DND-41 (cell line): ENCODE results near the gene EPHB1.

ENCODE experiments used
- CTCF ChIP-seq: IDR thresholded peaks from 2 replicates; pipeline ENCODE4 v1.5.1; 2012; ENCODE audit warnings: borderline replicate concordance, low read length, moderate library complexity, mild to moderate bottlenecking; ENCODE audit not compliant: poor library complexity, severe bottlenecking; ENCODE audit errors: extremely low read depth
- EZH2 ChIP-seq: IDR thresholded peaks from 3 replicates; pipeline ENCODE4 v1.6.1; 2012; ENCODE audit warnings: borderline replicate concordance, low read depth, mild to moderate bottlenecking, moderate library complexity, low read length, inconsistent platforms; ENCODE audit not compliant: severe bottlenecking

DNA sequence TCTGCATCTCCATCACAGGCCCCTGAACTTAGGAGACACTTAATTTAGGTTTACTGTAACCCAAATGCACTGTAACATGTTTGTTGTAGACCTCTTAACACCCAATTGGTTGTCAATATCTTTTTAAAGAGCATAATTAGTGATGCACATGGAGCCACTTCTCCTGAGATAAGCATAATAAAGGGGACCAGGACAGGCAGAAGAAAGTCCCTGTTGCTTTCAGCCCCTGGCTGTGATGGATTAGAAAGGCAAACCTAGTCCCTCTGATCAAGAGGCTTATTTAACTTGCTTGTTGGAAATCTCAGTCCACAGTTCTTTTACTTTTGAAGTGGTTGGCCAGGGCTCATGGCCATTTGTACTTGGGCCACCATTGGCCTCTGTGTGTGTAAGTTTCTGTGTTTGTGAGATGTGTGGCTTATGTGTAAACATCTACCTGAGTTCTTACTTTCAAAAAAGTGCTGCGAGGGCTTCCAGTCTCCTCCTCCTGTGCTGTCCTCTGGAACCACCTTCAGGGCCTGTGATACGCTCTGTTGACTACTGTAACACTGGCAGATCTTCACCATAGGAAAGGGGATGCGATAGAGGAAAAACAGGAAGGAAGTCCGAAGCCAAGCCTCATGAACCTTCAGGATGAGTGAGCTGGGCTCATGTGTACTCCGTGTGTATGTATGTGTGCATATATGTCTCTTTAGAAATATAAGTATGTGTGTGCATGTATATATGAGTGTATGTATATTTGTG lies 136.2 kb downstream of the EPHB1 start:
- TF ChIP-seq CTCF (no peak), EZH2 (no peak)
